Stimulated activated naive CD4-positive, alpha-beta T cell treated with Interleukin-2 at 50 U/mL for 16 hours (primary cell): ENCODE measurements around the gene OSBPL1A.

ENCODE experiments used
- DNase-seq: peaks from one replicate; lab custom pipeline; 2025; lab: John Stamatoyannopoulos, UW

The OSBPL1A gene

GRCh38 chr18:24219561-24220317 lies 177.9 kb downstream of the OSBPL1A start:
- no peak for DNase-seq

- no peak for DNase-seq
Observed at GRCh38 chr18:24214913-24215312, 182.7 kb downstream of the OSBPL1A start.

- no peak for DNase-seq
Observed at GRCh38 chr18:24214144-24214543, 183.5 kb downstream of the OSBPL1A start.

GRCh38 chr18:24212939-24213338 lies 184.7 kb downstream of the OSBPL1A start:
- DNase-seq = no peak

GRCh38 chr18:24209558-24209957 lies 188.1 kb downstream of the OSBPL1A start:
- DNase-seq = no peak

- no peak for DNase-seq
Observed at GRCh38 chr18:24208270-24209035, 189.2 kb downstream of the OSBPL1A start.

GRCh38 chr18:24204904-24205303 lies 192.7 kb downstream of the OSBPL1A start:
- DNase-seq = no peak

GRCh38 chr18:24201699-24202687 lies 195.6 kb downstream of the OSBPL1A start:
- DNase-seq = no peak

- no peak for DNase-seq
Observed at GRCh38 chr18:24200494-24201290, 196.9 kb downstream of the OSBPL1A start.

GRCh38 chr18:24199372-24199962 lies 198.2 kb downstream of the OSBPL1A start:
- DNase-seq = no peak

GRCh38 chr18:24198461-24198860 lies 199.2 kb downstream of the OSBPL1A start:
- no peak for DNase-seq

GRCh38 chr18:24197412-24197811 lies 200.2 kb downstream of the OSBPL1A start:
- DNase-seq = no peak

- DNase-seq = no peak
Observed at GRCh38 chr18:24196764-24197163, 200.9 kb downstream of the OSBPL1A start.

GRCh38 chr18:24195296-24196053 lies 202.1 kb downstream of the OSBPL1A start:
- no peak for DNase-seq

- no peak for DNase-seq
Observed at GRCh38 chr18:24190590-24190989, 207.0 kb downstream of the OSBPL1A start.

GRCh38 chr18:24189664-24190346 lies 207.8 kb downstream of the OSBPL1A start:
- no peak for DNase-seq

- no peak for DNase-seq
Observed at GRCh38 chr18:24189007-24189528, 208.6 kb downstream of the OSBPL1A start.

GRCh38 chr18:24188120-24188519 lies 209.5 kb downstream of the OSBPL1A start:
- no peak for DNase-seq

GRCh38 chr18:24187689-24188088 lies 209.9 kb downstream of the OSBPL1A start:
- DNase-seq = no peak
